Peyer's patch (tissue), 4 donors: ENCODE results near the gene CACNA1I.

Source experiments
- CTCF ChIP-seq, 6 experiments: fragments of 450-650 bp in 4 of 6; fragments of 200-600 bp in 2 of 6; sonication (generic) in 1 of 6; IDR thresholded peaks; one replicate each; pipeline ENCODE4 v1.5.1; 2017 to 2019; ENCODE audit warnings: antibody characterized with exemption in 6 of 6, mild to moderate bottlenecking in 3 of 6, moderate library complexity in 1 of 6
- POLR2A ChIP-seq, 2 donors: fragments of 450-650 bp; IDR thresholded peaks; one replicate each; pipeline ENCODE4 v1.5.1; 2017; ENCODE audit warnings: antibody characterized with exemption in 2 of 2, mild to moderate bottlenecking in 2 of 2, moderate library complexity in 2 of 2

- no peak for TF ChIP-seq CTCF (IDR thresholded peaks at IDR 0.05)
- TF ChIP-seq POLR2A (IDR thresholded peaks at IDR 0.05): no peak
Measured at GRCh38 chr22:39554151-39554550, 16.4 kb upstream of the CACNA1I start.
